AG04450 (cell line): Measurements from ENCODE around the gene CYP2W1. TPM values are rescaled to one million over a fixed set of nuclear protein-coding genes. Genes with fewer than 3 reads are reported as not detected.

Experiments
- CTCF ChIA-PET: fragments of 300-600, 350-600 bp; formaldehyde crosslinking; extraction: SDS; loops from one replicate; lab custom pipeline; 2022; ENCODE audit warnings: antibody characterized with exemption, inconsistent platforms; lab: Charles Lee
- POLR2A ChIA-PET: fragments of 350-600 bp; formaldehyde crosslinking; extraction: SDS; loops from one replicate; lab custom pipeline; 2021; ENCODE audit warnings: antibody characterized with exemption, inconsistent platforms; lab: Yijun Ruan, JAX
- DNase-seq: peaks from one replicate; pipeline ENCODE4 v3.0.0-alpha.2; 2011; ENCODE audit warnings: low read depth, low spot score
- H3K27ac ChIP-seq: one replicate; pipeline ENCODE4 v1.5.1; 2012; ENCODE audit warnings: low read depth, low read length, control low read depth
- H3K27me3 ChIP-seq: one replicate; pipeline ENCODE4 v1.6.0; 2012; ENCODE audit warnings: low read length; ENCODE audit not compliant: control insufficient read depth, insufficient read depth
- H3K4me3 ChIP-seq: 2 replicates; pipeline ENCODE4 v1.5.1; 2011; ENCODE audit warnings: mild to moderate bottlenecking, low read depth, low read length, control low read depth
- H3K9me3 ChIP-seq: 2 replicates; pipeline ENCODE4 v1.5.1; 2012; ENCODE audit warnings: low read length; ENCODE audit not compliant: control insufficient read depth, insufficient read depth
- polyA plus RNA-seq: library from polyadenylated mRNA; depleted of rRNA; stranded (reverse); fragments of >200 nt; gene quantifications from 2 replicates; pipeline ENCODE4 v1.2.3, GENCODE V29; 2011
- TF ChIP-seq, protein P1 (sequence below): IDR thresholded peaks from 2 replicates; pipeline ENCODE4 v1.5.1; 2011; ENCODE audit warnings: low read depth, low read length, control low read depth, inconsistent platforms

The CYP2W1 gene
- polyA plus RNA-seq, 1 experiment, result not detected

DNA sequence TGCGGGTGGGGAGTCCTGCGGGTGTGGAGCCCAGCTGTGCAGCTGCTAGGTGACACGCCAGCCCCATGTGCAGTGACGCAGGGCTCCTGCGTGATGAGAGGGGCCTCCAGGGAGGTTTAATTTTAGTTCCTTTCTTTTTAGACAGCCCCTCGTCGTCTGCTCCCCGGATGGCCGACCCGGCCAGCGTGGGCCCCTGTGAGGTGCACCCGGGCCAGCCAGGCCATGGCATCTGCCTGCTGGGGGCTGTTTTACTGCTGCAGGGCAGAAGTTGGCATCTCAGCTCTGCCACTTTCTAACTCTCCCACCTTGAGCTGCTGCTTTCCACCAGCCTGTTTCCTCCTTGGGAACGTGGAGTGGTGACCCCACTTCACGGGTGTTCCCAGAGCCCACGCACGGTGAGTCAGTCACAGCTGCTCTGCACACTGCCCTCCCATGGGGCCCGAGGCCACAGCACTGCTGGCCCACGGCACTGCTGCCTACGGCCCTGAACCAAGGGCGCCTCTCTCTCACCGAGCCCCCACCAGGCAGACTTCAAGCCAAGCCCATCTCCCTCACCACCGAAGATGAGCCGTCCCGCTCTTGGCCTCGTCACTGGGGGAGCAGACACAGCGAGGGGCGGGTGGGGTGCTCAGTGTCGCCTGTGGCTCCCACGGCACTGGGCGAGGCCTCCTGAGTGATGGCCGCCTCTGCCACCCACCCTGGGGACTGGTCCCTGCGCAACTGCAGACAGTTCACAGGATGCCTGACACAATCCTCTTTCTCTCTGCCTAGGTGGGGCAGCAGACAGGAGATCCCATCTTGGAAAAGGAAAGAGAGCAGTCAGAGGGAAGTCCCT lies 21.3 kb downstream of the CYP2W1 start:
- TF ChIP-seq, protein P1, sequence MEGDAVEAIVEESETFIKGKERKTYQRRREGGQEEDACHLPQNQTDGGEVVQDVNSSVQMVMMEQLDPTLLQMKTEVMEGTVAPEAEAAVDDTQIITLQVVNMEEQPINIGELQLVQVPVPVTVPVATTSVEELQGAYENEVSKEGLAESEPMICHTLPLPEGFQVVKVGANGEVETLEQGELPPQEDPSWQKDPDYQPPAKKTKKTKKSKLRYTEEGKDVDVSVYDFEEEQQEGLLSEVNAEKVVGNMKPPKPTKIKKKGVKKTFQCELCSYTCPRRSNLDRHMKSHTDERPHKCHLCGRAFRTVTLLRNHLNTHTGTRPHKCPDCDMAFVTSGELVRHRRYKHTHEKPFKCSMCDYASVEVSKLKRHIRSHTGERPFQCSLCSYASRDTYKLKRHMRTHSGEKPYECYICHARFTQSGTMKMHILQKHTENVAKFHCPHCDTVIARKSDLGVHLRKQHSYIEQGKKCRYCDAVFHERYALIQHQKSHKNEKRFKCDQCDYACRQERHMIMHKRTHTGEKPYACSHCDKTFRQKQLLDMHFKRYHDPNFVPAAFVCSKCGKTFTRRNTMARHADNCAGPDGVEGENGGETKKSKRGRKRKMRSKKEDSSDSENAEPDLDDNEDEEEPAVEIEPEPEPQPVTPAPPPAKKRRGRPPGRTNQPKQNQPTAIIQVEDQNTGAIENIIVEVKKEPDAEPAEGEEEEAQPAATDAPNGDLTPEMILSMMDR, result no peak
- POLR2A ChIA-PET, result no interaction called here
- H3K27me3 ChIP-seq, result no peaks in the 10 kb centered on the region
- no peak overlapping the region for H3K4me3 ChIP-seq
- peaks cover 4% of the 10 kb centered on the region; the same call in 1 of the 2 replicates for H3K9me3 ChIP-seq
- no peak for DNase-seq
- H3K27ac ChIP-seq, result no peak overlapping the region
- CTCF ChIA-PET, result no interaction called here

DNA sequence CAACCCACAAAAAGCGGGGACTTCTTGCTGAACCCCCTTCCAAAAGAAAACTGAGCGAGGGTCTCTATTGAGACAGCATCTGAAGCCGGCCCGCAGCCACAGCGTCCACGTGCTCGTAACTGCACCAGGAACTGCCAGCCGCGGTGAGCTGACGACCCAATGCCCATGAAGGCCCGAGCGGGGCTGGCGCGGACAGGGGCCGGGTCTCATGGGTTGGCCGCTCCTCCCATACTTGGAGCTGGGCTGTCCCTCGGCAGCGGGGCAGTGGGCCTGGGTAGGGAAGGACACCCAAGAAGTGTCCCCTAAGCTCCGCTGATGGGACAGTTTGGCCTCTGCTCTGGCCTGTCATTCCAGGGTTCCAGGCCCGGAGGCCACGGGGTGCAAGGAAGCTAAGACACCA lies 22.3 kb downstream of the CYP2W1 start:
- ChIA-PET CTCF (no interaction called here), POLR2A (no interaction called here)
- Histone ChIP-seq H3K9me3 (peaks cover 7% of the 10 kb centered on the region; the same call in 1 of the 2 replicates), H3K27ac (no peak overlapping the region), H3K27me3 (no peaks in the 10 kb centered on the region), H3K4me3 (no peak overlapping the region)
- TF ChIP-seq, protein P1, result no peak
- DNase-seq, result no peak

DNA sequence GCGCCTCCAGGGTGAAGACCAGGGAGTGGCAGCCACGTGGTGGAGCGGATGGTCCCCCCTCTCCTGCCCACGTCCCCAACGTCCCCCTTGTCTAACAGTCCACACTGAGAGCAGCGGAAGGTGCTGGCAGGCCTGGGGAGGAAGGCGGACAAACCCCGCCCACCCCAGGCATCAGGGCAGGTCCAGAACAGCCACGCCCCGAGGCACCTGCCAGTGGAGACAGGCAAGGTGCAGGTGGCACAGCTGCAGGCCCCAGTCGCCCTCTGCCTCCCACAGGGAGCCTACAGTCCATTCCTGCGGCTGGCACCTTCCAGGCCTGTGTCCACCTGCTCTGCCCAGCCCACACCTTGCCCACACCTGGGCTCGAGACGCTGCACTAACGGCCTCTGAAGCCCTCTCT lies 24.9 kb downstream of the CYP2W1 start:
- TF ChIP-seq, protein P1, result no peak
- ChIA-PET POLR2A (no interaction called here), CTCF (no interaction called here)

DNA sequence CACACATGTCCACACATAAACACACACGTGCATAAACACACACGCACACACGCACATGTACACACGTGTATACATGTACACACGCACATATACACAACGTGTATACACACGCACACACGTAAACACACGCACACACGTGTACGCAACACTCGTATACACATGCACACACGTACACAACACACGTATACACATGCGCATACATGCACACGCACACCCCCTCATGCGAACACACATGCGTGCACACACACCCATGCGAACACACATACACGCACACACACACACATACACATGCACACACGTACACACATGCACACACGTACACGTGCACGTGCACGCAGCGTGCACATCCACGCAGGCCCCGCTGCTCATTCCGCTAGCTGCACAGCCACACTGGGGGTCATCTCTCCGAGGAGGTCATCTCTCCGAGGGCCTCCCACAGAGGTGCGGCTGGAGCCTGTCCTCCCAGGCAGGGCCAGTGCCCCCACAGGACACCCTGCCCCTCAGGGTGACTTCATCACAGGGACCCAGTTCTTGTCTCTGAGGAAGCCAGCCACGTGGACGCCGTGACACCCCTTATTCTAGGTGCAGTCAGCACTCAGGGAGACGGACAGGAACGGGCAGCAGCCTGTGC lies 25.9 kb downstream of the CYP2W1 start:
- no peak overlapping the region for H3K27ac ChIP-seq
- no peaks in the 10 kb centered on the region for H3K27me3 ChIP-seq
- H3K9me3 ChIP-seq, result peaks cover 7% of the 10 kb centered on the region; the same call in 1 of the 2 replicates
- TF ChIP-seq, protein P1, result no peak
- no peak for DNase-seq
- ChIA-PET POLR2A (no interaction called here), CTCF (no interaction called here)
- H3K4me3 ChIP-seq, result no peak overlapping the region

More for the DNA sequence above, 24.9 kb downstream of the CYP2W1 start:
- DNase-seq, result no peak
- Histone ChIP-seq H3K9me3 (peaks cover 7% of the 10 kb centered on the region; the same call in 1 of the 2 replicates), H3K27ac (no peak overlapping the region), H3K4me3 (no peak overlapping the region), H3K27me3 (no peaks in the 10 kb centered on the region)

DNA sequence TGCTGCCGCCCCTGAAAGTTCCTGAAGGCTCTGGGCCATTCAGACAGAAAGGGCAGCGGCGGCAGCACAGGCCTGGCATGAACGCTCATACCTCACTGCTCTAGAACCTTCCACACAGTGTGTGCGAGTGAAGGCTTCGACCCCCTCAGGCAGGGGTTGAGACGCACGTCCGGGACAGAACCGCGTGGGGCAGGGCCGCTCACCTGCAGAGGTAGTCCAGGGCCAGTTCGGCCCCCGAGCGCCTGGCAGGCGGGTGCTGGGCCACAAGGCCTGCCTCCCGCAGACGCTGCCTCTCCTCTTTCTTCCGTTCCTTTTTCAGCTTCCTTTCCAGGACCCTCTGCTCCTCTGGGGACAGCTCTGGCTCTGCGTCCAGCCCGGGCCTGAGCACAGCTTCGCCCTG lies 26.8 kb downstream of the CYP2W1 start:
- no peak for DNase-seq
- ChIA-PET CTCF (interaction anchor here (1.3 kb wide), 1 partner anchor 17 kb away, joined by 3 read pairs; no protein-coding TSS in a partner anchor), POLR2A (no interaction called here)

More for the DNA sequence above, 26.8 kb downstream of the CYP2W1 start:
- H3K27me3 ChIP-seq, result no peaks in the 10 kb centered on the region
- H3K9me3 ChIP-seq, result peaks cover 7% of the 10 kb centered on the region; the same call in 1 of the 2 replicates
- no peak overlapping the region for H3K27ac ChIP-seq
- TF ChIP-seq, protein P1, result no peak
- H3K4me3 ChIP-seq, result no peak overlapping the region
